ENCODE measurements around the gene GOLPH3. TPM values are rescaled to one million over a fixed set of nuclear protein-coding genes. Genes with fewer than 3 reads are reported as not detected.

Gene GOLPH3
- total RNA-seq, 1 experiment from 2014 or later = 98.7 TPM

DNA sequence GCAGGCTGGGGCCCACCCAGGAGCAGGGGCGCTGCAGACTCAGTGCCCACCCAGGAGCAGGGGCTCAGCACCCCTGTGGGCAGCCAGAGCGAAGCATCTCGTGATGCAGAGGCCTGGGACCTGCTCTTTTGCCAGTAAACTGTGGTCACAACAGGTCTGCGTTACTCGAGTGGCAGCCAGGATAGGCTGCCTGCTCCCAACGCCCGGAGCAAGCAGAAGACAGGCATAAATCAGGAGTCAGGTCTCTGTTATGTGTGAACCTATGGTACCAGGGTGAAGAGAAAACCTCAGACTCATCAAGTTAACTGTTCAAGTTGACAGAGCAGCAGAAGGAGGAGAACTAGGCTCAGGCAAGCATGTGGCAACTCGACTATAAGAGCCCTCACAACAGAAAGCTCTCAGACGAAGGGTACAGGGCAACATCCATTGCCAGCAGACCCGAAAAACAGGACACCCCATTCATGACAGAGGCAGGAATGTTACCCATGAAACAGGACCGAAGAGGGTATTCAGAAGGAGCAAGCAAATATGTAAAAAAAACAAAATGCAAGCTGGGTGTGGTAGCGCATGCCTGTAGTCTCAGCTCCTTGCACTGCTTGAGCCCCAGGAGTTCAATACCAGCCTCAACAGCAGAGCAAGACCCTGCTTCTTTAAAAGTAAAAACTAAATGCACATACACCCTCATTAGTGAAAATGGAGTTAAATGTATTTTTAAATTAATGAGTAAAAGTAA lies 71.7 kb downstream of the GOLPH3 start:
- no peak overlapping the region for H2BK20ac ChIP-seq (ENCODE audit: low read depth, low read length, poor library complexity, severe bottlenecking)
- no peak overlapping the region for H3T11ph ChIP-seq (ENCODE audit: low read length)
- H3K9me3 ChIP-seq (ENCODE audit: control insufficient read depth, low read depth, low read length) = no peaks in the 10 kb centered on the region
- DNase-seq = no peak
- H3K36me3 Mint-ChIP-seq (ENCODE audit: insufficient read depth in 1 of 3, low read depth in 3 of 3) = peaks cover 29 to 87% (median 60%) of the 10 kb centered on the region in 3 experiments
- H3K27me3 Mint-ChIP-seq (ENCODE audit: low read depth) = no peaks in the 10 kb centered on the region
- H2AFZ ChIP-seq (ENCODE audit: low read length) = no peak overlapping the region
- TF ChIP-seq, protein P1, sequence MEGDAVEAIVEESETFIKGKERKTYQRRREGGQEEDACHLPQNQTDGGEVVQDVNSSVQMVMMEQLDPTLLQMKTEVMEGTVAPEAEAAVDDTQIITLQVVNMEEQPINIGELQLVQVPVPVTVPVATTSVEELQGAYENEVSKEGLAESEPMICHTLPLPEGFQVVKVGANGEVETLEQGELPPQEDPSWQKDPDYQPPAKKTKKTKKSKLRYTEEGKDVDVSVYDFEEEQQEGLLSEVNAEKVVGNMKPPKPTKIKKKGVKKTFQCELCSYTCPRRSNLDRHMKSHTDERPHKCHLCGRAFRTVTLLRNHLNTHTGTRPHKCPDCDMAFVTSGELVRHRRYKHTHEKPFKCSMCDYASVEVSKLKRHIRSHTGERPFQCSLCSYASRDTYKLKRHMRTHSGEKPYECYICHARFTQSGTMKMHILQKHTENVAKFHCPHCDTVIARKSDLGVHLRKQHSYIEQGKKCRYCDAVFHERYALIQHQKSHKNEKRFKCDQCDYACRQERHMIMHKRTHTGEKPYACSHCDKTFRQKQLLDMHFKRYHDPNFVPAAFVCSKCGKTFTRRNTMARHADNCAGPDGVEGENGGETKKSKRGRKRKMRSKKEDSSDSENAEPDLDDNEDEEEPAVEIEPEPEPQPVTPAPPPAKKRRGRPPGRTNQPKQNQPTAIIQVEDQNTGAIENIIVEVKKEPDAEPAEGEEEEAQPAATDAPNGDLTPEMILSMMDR (conservative IDR thresholded peaks at IDR 0.05) = no peak
- H2BK15ac ChIP-seq (ENCODE audit: low read depth, low read length) = no peak overlapping the region
- H3K18ac ChIP-seq (ENCODE audit: insufficient read length, low read depth, low read length) = no peak overlapping the region
- H3K27ac Mint-ChIP-seq = no peak overlapping the region
- no peaks in the 10 kb centered on the region for H3K79me2 ChIP-seq (ENCODE audit: insufficient read depth, low read length)
- H3K4ac ChIP-seq (ENCODE audit: low read depth, low read length) = no peak overlapping the region
- no peak overlapping the region for H3K4me2 ChIP-seq (ENCODE audit: insufficient read depth, insufficient read length, low read length)
- no peak overlapping the region for H3K14ac ChIP-seq (ENCODE audit: insufficient read depth, low read length)
- H3K27ac ChIP-seq (ENCODE audit: insufficient read length, low read depth, low read length) = no peak overlapping the region
- H3K56ac ChIP-seq (ENCODE audit: insufficient read length, low read depth, low read length) = no peak overlapping the region
- no peaks in the 10 kb centered on the region for H3K23me2 ChIP-seq (ENCODE audit: insufficient read length, low read depth, low read length, poor library complexity, severe bottlenecking)
- no peak overlapping the region for H4K91ac ChIP-seq (ENCODE audit: insufficient read length, low read depth, low read length)
- WGBS (ENCODE audit: extremely low coverage, insufficient read length, low lambda C conversion rate) = no CpG with 5 or more reads among the region's 12 CpGs
- H3K4me1 Mint-ChIP-seq = 0 out of 4 replicates have a peak, but pooled peaks cover 0 to 2% of the 10 kb centered on the region in 2 experiments
- H3K23ac ChIP-seq (ENCODE audit: insufficient read length, low read depth, low read length) = no peak overlapping the region
- no peaks in the 10 kb centered on the region for H3K4me1 ChIP-seq (ENCODE audit: insufficient read depth, low read length)
- no peak overlapping the region for H3K9ac ChIP-seq (ENCODE audit: extremely low read depth, insufficient read length, low read length)
- no peak overlapping the region for H2AK5ac ChIP-seq (ENCODE audit: insufficient read length, low read length)
- H4K8ac ChIP-seq (replicated peaks; ENCODE audit: insufficient read length, low read depth, low read length) = no peak overlapping the region
- no peak overlapping the region for H2BK12ac ChIP-seq (ENCODE audit: insufficient read length, low read depth, low read length)
- peaks cover 4 to 10% of the 10 kb centered on the region in 2 experiments; a peak in 3 of 5 replicates for H3K9me3 Mint-ChIP-seq
- no peaks in the 10 kb centered on the region for H4K20me1 ChIP-seq (ENCODE audit: control insufficient read depth, insufficient read depth, insufficient read length)
- no peak overlapping the region for H4K5ac ChIP-seq (ENCODE audit: insufficient read length, low read depth, low read length)
- no peak overlapping the region for H3K4me3 Mint-ChIP-seq
- no peak overlapping the region for H2BK5ac ChIP-seq (ENCODE audit: insufficient read length, low read length)
- no peak overlapping the region for H2BK120ac ChIP-seq (ENCODE audit: low read depth, low read length, poor library complexity, severe bottlenecking)
- no peaks in the 10 kb centered on the region for H3K79me1 ChIP-seq (ENCODE audit: insufficient read depth, low read depth, low read length, poor library complexity, severe bottlenecking)
- H3K27me3 ChIP-seq (ENCODE audit: insufficient read depth, low read length) = no peaks in the 10 kb centered on the region

All from H9 (cell line).